Measurements from ENCODE around the gene GPR143.
"Not testable (repeated sequence)": the region's sequence is repeated elsewhere in the genome, so short reads cannot be mapped to it uniquely, and the experiment has no call there.

GPR143 gene

GRCh38 chrX:9765737-9766097, at the start of gene GPR143:
Gene GPR143, minus strand, starts transcription at chrX:9765847. Its CDS starts 30 bp downstream, at chrX:9765817.
- Mint-ChIP-seq H3K27me3 (peaks cover 6% of the 10 kb centered on the region), H3K9me3 (no peaks in the 10 kb centered on the region), H3K36me3 (no peaks in the 10 kb centered on the region), H3K4me1 (no peaks in the 10 kb centered on the region), H3K4me3 (no peak within 1 kb of the TSS), H3K27ac (no peak within 1 kb of the TSS)

- not testable (repeated sequence) for H3K9me3 Mint-ChIP-seq, H3K36me3 Mint-ChIP-seq, H3K4me1 Mint-ChIP-seq, H3K27me3 Mint-ChIP-seq, H3K27ac Mint-ChIP-seq, H3K4me3 Mint-ChIP-seq
Observed at GRCh38 chrX:9811086-9811485, 45.4 kb upstream of the GPR143 start.

- not testable (repeated sequence) for H3K9me3 Mint-ChIP-seq, H3K27ac Mint-ChIP-seq, H3K36me3 Mint-ChIP-seq, H3K4me3 Mint-ChIP-seq, H3K4me1 Mint-ChIP-seq, H3K27me3 Mint-ChIP-seq
Observed at GRCh38 chrX:9809876-9810275, 44.2 kb upstream of the GPR143 start.

GRCh38 chrX:9807355-9808182, 41.9 kb upstream of the GPR143 start:
- H3K9me3 Mint-ChIP-seq: no peaks in the 10 kb centered on the region
- H3K4me1 Mint-ChIP-seq: no peaks in the 10 kb centered on the region
- H3K27me3 Mint-ChIP-seq: no peaks in the 10 kb centered on the region
- no peak overlapping the region for H3K4me3 Mint-ChIP-seq
- no peaks in the 10 kb centered on the region for H3K36me3 Mint-ChIP-seq
- no peak overlapping the region for H3K27ac Mint-ChIP-seq

- Mint-ChIP-seq H3K4me3 (no peak overlapping the region), H3K27me3 (no peaks in the 10 kb centered on the region), H3K9me3 (no peaks in the 10 kb centered on the region), H3K36me3 (no peaks in the 10 kb centered on the region), H3K27ac (no peak overlapping the region), H3K4me1 (no peaks in the 10 kb centered on the region)
Observed at GRCh38 chrX:9805956-9806355, 40.3 kb upstream of the GPR143 start.

GRCh38 chrX:9804444-9804843, 38.8 kb upstream of the GPR143 start:
- H3K36me3 Mint-ChIP-seq: no peaks in the 10 kb centered on the region
- no peak overlapping the region for H3K27ac Mint-ChIP-seq
- no peaks in the 10 kb centered on the region for H3K4me1 Mint-ChIP-seq
- H3K4me3 Mint-ChIP-seq: no peak overlapping the region
- peaks cover 5% of the 10 kb centered on the region for H3K27me3 Mint-ChIP-seq
- peaks cover 5% of the 10 kb centered on the region for H3K9me3 Mint-ChIP-seq

- Mint-ChIP-seq H3K4me1 (no peaks in the 10 kb centered on the region), H3K4me3 (no peak overlapping the region), H3K9me3 (peaks cover 6% of the 10 kb centered on the region), H3K27me3 (peaks cover 5% of the 10 kb centered on the region), H3K27ac (no peak overlapping the region), H3K36me3 (no peaks in the 10 kb centered on the region)
Observed at GRCh38 chrX:9802737-9803136, 37.1 kb upstream of the GPR143 start.

- H3K9me3 Mint-ChIP-seq: peaks cover 13% of the 10 kb centered on the region
- no peaks in the 10 kb centered on the region for H3K4me1 Mint-ChIP-seq
- H3K27ac Mint-ChIP-seq: no peak overlapping the region
- H3K36me3 Mint-ChIP-seq: no peaks in the 10 kb centered on the region
- peaks cover 7% of the 10 kb centered on the region for H3K27me3 Mint-ChIP-seq
- no peak overlapping the region for H3K4me3 Mint-ChIP-seq
Observed at GRCh38 chrX:9797384-9798360, 32.0 kb upstream of the GPR143 start.

- H3K27me3 Mint-ChIP-seq: peaks cover 2% of the 10 kb centered on the region
- peaks cover 8% of the 10 kb centered on the region for H3K9me3 Mint-ChIP-seq
Observed at GRCh38 chrX:9794495-9794894, 28.8 kb upstream of the GPR143 start.

GRCh38 chrX:9790866-9791265, 25.2 kb upstream of the GPR143 start:
- H3K27me3 Mint-ChIP-seq: peaks cover 4% of the 10 kb centered on the region
- no peaks in the 10 kb centered on the region for H3K36me3 Mint-ChIP-seq
- peaks cover 8% of the 10 kb centered on the region for H3K9me3 Mint-ChIP-seq
- no peak overlapping the region for H3K4me3 Mint-ChIP-seq
- H3K4me1 Mint-ChIP-seq: no peaks in the 10 kb centered on the region
- no peak overlapping the region for H3K27ac Mint-ChIP-seq

More at GRCh38 chrX:9794495-9794894, 28.8 kb upstream of the GPR143 start:
- H3K36me3 Mint-ChIP-seq: no peaks in the 10 kb centered on the region
- no peak overlapping the region for H3K27ac Mint-ChIP-seq
- H3K4me1 Mint-ChIP-seq: no peaks in the 10 kb centered on the region
- no peak overlapping the region for H3K4me3 Mint-ChIP-seq

GRCh38 chrX:9789555-9789954, 23.9 kb upstream of the GPR143 start:
- Mint-ChIP-seq H3K4me1 (no peaks in the 10 kb centered on the region), H3K9me3 (no peaks in the 10 kb centered on the region), H3K27ac (no peak overlapping the region), H3K4me3 (no peak overlapping the region), H3K36me3 (no peaks in the 10 kb centered on the region), H3K27me3 (peaks cover 4% of the 10 kb centered on the region)

GRCh38 chrX:9788911-9789310, 23.3 kb upstream of the GPR143 start:
- no peak overlapping the region for H3K27ac Mint-ChIP-seq
- no peaks in the 10 kb centered on the region for H3K9me3 Mint-ChIP-seq
- no peaks in the 10 kb centered on the region for H3K4me1 Mint-ChIP-seq
- no peak overlapping the region for H3K4me3 Mint-ChIP-seq
- H3K27me3 Mint-ChIP-seq: peaks cover 4% of the 10 kb centered on the region
- no peaks in the 10 kb centered on the region for H3K36me3 Mint-ChIP-seq

GRCh38 chrX:9786798-9787635, 21.4 kb upstream of the GPR143 start:
- no peak overlapping the region for H3K27ac Mint-ChIP-seq
- peaks cover 5% of the 10 kb centered on the region for H3K27me3 Mint-ChIP-seq
- no peaks in the 10 kb centered on the region for H3K4me1 Mint-ChIP-seq
- H3K4me3 Mint-ChIP-seq: peak overlapping the region; percentile 66
- no peaks in the 10 kb centered on the region for H3K9me3 Mint-ChIP-seq
- H3K36me3 Mint-ChIP-seq: no peaks in the 10 kb centered on the region

GRCh38 chrX:9785944-9786797, 20.5 kb upstream of the GPR143 start, which contains the start of gene SHROOM2:
Gene SHROOM2, plus strand, starts transcription at chrX:9786429. Its CDS starts 117 bp downstream, at chrX:9786546.
- no peaks in the 10 kb centered on the region for H3K4me1 Mint-ChIP-seq
- H3K36me3 Mint-ChIP-seq: no peaks in the 10 kb centered on the region
- H3K27ac Mint-ChIP-seq: no peak within 1 kb of the TSS
- peaks cover 5% of the 10 kb centered on the region for H3K27me3 Mint-ChIP-seq
- H3K9me3 Mint-ChIP-seq: no peaks in the 10 kb centered on the region
- peak within 1 kb of the TSS; percentile 66 for H3K4me3 Mint-ChIP-seq

Measured in activated naive CD4-positive, alpha-beta T cell treated with anti-CD3 and anti-CD28 coated beads, Interleukin-2, amount 50 U/mL, for 24 hours (primary cell).